CD4-positive, alpha-beta T cell (primary cell): Measurements from ENCODE around the gene CBLN1. TPM values are rescaled to one million over a fixed set of nuclear protein-coding genes. Genes with fewer than 3 reads are reported as not detected.

Experiments used
- ATAC-seq: fragments of 200-7000 bp; cut with Tn5 transposase; one replicate; pipeline ENCODE4 v1.10.0; 2022; ENCODE audit warnings: mild to moderate bottlenecking; ENCODE audit not compliant: poor library complexity
- CTCF ChIA-PET: fragments of 350-600 bp; sonication (Branson Sonifier 250); formaldehyde crosslinking; loops from one replicate; lab custom pipeline; 2021; ENCODE audit warnings: antibody characterized with exemption, inconsistent platforms; lab: Charles Lee
- POLR2A ChIA-PET: fragments of 350-600 bp; sonication (Branson Sonifier 250); formaldehyde crosslinking; loops from one replicate; lab custom pipeline; 2021; ENCODE audit warnings: antibody characterized with exemption, inconsistent platforms; lab: Charles Lee
- DNase-seq, 14 experiments: peaks; one replicate each; pipeline ENCODE4 v3.0.0-alpha.2; 2013 to 2020; ENCODE audit warnings: mixed read lengths in 2 of 14
- H3K27ac ChIP-seq, 2 donors: one replicate each; pipeline versions ENCODE4 v1.5.1 to v1.7.0; 2013; ENCODE audit warnings: low read length in 2 of 2, low read depth in 1 of 2, mild to moderate bottlenecking in 1 of 2
- H3K27me3 ChIP-seq, 2 experiments: 1 replicate in 1 of 2; 2 replicates in 1 of 2; pipeline versions ENCODE4 v1.6.1 to v1.7.0; 2013; ENCODE audit warnings: low read length in 2 of 2, control low read depth in 1 of 2, mild to moderate bottlenecking in 1 of 2, moderate library complexity in 1 of 2; ENCODE audit not compliant: insufficient read depth in 2 of 2, control insufficient read depth in 1 of 2
- H3K36me3 ChIP-seq: one replicate; pipeline ENCODE4 v1.6.1; 2013; ENCODE audit warnings: low read length, control low read depth; ENCODE audit not compliant: insufficient read depth
- H3K4me1 ChIP-seq: one replicate; pipeline ENCODE4 v1.6.1; 2013; ENCODE audit warnings: low read length, control low read depth; ENCODE audit not compliant: insufficient read depth
- H3K4me3 ChIP-seq: one replicate; pipeline ENCODE4 v1.5.1; 2013; ENCODE audit warnings: mild to moderate bottlenecking, low read length, moderate library complexity
- H3K9me3 ChIP-seq, 2 experiments: 1 replicate in 1 of 2; 2 replicates in 1 of 2; pipeline versions ENCODE4 v1.6.1 to v1.7.0; 2013; ENCODE audit warnings: low read length in 2 of 2, mild to moderate bottlenecking in 2 of 2, control low read depth in 1 of 2, moderate library complexity in 1 of 2; ENCODE audit not compliant: control insufficient read depth in 1 of 2, insufficient read depth in 1 of 2
- H3K27ac Mint-ChIP-seq: one replicate; pipeline ENCODE4 v1.8.0; 2020; ENCODE audit warnings: mixed read lengths
- H3K27me3 Mint-ChIP-seq: one replicate; pipeline ENCODE4 v1.8.0; 2021; ENCODE audit warnings: mixed read lengths
- H3K36me3 Mint-ChIP-seq: one replicate; pipeline ENCODE4 v1.8.0; 2021; ENCODE audit warnings: low read depth, mixed read lengths
- H3K4me1 Mint-ChIP-seq: one replicate; pipeline ENCODE4 v1.8.0; 2021; ENCODE audit warnings: low read depth, mixed read lengths
- H3K4me3 Mint-ChIP-seq: one replicate; pipeline ENCODE4 v1.8.0; 2020; ENCODE audit warnings: mild to moderate bottlenecking, mixed read lengths
- H3K9me3 Mint-ChIP-seq: one replicate; pipeline ENCODE4 v1.8.0; 2020; ENCODE audit warnings: mixed read lengths
- CTCF ChIP-seq: fragments of 200-600 bp; IDR thresholded peaks from one replicate; pipeline ENCODE4 v1.8.0; 2022; ENCODE audit warnings: antibody characterized with exemption, mild to moderate bottlenecking
- intact Hi-C, 2 experiments: fragments of 100-400 bp; cut with DNase I in 1 of 2; cut with micrococcal nuclease in 1 of 2; formaldehyde crosslinking; loops; one replicate each; pipeline versions ENCODE4 v1.15.1 to v1.9.0; 2023 to 2025; cut with DNase I, micrococcal nuclease
- total RNA-seq, 174 experiments: library from RNA in 2 of 174; stranded (reverse) in 2 of 174; gene quantifications; one replicate each; pipeline ENCODE4 v1.2.3 and lab custom pipeline; 2021 to 2026

CBLN1 gene
- total RNA-seq, 2 experiments from 2014 or later = not detected

- Mint-ChIP-seq H3K9me3 (no peaks in the 10 kb centered on the region), H3K4me3 (no peak overlapping the region), H3K27me3 (peaks cover 30% of the 10 kb centered on the region), H3K4me1 (no peaks in the 10 kb centered on the region), H3K27ac (no peak overlapping the region), H3K36me3 (no peaks in the 10 kb centered on the region)
- Histone ChIP-seq H3K36me3 (no peaks in the 10 kb centered on the region), H3K9me3 (peaks cover 0 to 3% of the 10 kb centered on the region in 2 experiments), H3K27me3 (peaks cover 1 to 8% of the 10 kb centered on the region in 2 experiments), H3K27ac (no peak overlapping the region), H3K4me3 (no peak overlapping the region), H3K4me1 (no peaks in the 10 kb centered on the region)
- no peak for ATAC-seq
- CTCF ChIA-PET = no interaction called here
- no peak for TF ChIP-seq CTCF
- no peak for DNase-seq
- intact Hi-C loops = no loop called here
- POLR2A ChIA-PET = no interaction called here
Measured at GRCh38 chr16:49312389-49312985, 30.8 kb upstream of the CBLN1 start.

GRCh38 chr16:49311823-49312222 lies 30.2 kb upstream of the CBLN1 start:
- peaks cover 33% of the 10 kb centered on the region for H3K27me3 Mint-ChIP-seq
- H3K36me3 Mint-ChIP-seq = no peaks in the 10 kb centered on the region
- H3K9me3 Mint-ChIP-seq = no peaks in the 10 kb centered on the region
- Histone ChIP-seq H3K27me3 (peaks cover 4 to 8% of the 10 kb centered on the region in 2 experiments), H3K36me3 (no peaks in the 10 kb centered on the region), H3K4me1 (no peaks in the 10 kb centered on the region), H3K9me3 (peaks cover 0 to 3% of the 10 kb centered on the region in 2 experiments), H3K4me3 (no peak overlapping the region), H3K27ac (no peak overlapping the region)
- ChIA-PET CTCF (no interaction called here), POLR2A (no interaction called here)
- no peak overlapping the region for H3K4me3 Mint-ChIP-seq
- H3K27ac Mint-ChIP-seq = no peak overlapping the region
- no peaks in the 10 kb centered on the region for H3K4me1 Mint-ChIP-seq
- no peak for DNase-seq
- no peak for TF ChIP-seq CTCF
- intact Hi-C loops = no loop called here
- no peak for ATAC-seq

- ATAC-seq = no peak
Measured at GRCh38 chr16:49307176-49307575, 25.5 kb upstream of the CBLN1 start.

More at GRCh38 chr16:49307176-49307575, 25.5 kb upstream of the CBLN1 start:
- Mint-ChIP-seq H3K9me3 (peaks cover 2% of the 10 kb centered on the region), H3K36me3 (no peaks in the 10 kb centered on the region), H3K27ac (no peak overlapping the region), H3K4me1 (no peaks in the 10 kb centered on the region), H3K4me3 (no peak overlapping the region), H3K27me3 (peaks cover 42% of the 10 kb centered on the region)
- H3K4me3 ChIP-seq = no peak overlapping the region
- DNase-seq = no peak
- H3K4me1 ChIP-seq = no peaks in the 10 kb centered on the region
- H3K36me3 ChIP-seq = no peaks in the 10 kb centered on the region
- peaks cover 6% of the 10 kb centered on the region in 2 experiments for H3K27me3 ChIP-seq
- no peak for TF ChIP-seq CTCF
- no peaks in the 10 kb centered on the region for H3K9me3 ChIP-seq
- intact Hi-C loops = no loop called here
- H3K27ac ChIP-seq = no peak overlapping the region
- ChIA-PET POLR2A (no interaction called here), CTCF (no interaction called here)
